CD4-positive, alpha-beta T cell treated with Interferon alpha-2 for 1 hour (primary cell): ENCODE measurements around the gene PRIM1.
A peak's percentile ranks its signal among the peaks of the same experiment; 100 is the strongest.
"Not testable (repeated sequence)": the region's sequence is repeated elsewhere in the genome, so short reads cannot be mapped to it uniquely, and the experiment has no call there.

Experiments
- DNase-seq, 2 donors: peaks; one replicate each; pipeline ENCODE4 v3.0.0-alpha.2; 2020 to 2022

Gene PRIM1

DNA sequence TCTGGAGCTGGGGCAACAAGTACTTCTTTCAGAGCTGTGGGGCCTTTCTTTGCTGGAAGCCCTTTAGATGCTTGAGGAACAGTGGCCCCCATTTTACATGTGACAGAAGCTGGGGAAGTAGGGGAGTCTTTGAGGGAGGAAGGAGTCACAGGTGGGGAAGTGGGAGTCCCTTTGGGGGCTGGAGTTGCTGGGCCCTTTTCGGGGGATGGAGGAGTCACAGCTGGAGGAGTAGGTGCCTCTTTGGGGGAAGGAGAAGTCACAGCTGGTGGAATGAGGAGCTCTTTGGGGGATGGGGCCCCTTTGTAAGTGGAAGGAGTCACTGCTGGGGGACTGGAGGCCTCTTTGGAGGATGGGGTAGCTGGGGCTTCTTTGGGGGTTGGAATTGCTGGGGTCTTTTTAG is 35.7 kb downstream of the PRIM1 start:
- DNase-seq = no peak

DNA sequence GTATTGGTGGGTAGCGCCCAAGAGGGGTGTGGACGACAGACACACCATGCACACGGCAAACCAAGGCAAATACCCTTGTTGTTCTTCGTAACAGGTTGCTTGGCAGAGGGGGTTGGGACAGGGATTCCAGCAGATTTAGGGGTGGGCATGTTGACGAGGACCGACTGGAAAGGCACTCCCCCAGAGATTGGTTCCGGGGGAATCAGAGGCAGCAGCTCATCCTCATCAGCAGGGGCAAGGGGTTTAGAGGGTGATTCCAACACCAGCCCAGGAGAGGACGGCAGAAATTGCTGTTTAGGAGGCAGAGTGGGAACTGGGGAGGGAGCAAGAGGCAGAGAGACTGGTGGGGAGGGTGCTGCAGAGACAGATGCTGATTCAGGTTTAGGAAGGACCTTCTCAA is 36.3 kb downstream of the PRIM1 start:
- no peak for DNase-seq

DNA sequence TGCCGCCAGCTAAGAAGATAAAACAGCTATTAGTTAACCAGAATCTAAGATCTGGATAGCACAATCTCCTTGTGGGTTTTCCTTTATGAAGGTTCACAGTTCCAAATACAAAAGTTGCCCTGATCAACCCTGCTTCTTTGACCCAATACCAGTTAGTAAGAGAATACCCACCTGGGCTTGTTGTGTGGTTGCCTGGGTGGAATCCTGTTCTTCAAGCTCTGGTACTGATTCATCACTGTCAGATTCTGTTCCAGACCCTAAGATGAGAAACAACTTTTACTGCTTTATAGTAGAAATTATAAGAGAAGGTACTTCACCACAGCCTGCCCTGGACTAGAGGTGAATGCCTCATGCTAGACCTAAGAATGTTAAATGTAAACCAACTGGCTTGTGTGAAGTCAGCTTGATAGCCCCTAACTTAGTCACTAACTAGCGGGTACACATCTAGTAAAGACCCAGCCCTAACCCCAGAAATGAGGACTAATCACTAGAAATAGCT is 37.6 kb downstream of the PRIM1 start:
- no peak for DNase-seq

DNA sequence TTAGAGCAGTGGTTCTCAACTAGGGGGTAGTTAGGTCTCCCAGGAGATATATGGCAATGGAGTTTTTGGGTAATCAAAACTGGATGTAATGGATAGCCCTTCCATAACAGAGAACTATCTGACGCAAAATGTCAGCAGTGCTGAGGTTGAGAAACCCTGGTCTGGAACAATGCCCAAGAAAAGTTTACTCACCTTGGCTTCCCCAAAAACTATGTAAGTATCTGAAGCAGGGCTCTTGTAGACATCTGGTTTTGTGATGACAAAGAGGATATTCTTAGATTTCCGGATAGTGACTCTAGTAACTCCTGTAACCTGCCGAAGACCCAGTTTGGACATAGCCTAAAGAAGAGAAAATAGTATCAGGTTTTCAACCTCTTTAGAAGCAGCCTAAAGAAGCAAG is 38.8 kb downstream of the PRIM1 start:
- no peak for DNase-seq

DNA sequence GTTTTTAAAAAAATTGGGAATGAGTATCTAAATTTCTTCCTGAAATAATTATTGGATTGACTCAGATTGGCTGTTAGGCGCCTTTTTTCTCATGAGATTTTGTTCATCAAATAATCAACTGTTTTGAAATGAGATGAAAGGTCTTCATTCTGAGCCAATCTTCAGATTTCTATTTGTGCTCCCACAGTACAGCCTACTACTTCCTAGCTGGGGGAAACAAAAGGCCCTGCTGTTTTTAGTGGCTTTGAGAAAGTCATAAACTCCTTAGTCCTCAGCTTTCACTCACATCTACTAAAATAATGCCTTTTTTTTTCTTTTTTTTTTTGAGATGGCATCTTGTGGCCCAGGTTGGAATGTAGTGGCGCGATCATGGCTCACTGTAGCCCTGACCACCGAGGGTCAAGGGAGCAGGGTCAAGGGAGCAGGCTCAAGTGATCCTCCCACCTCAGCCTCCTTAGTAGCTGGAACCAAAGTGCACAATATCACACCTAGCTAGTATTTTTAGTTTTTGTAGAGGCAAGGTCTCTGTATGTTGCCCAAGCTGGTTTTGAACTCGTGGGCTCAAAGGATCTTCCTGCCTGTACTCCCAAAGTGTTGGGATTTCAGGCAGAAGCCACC is 42.3 kb downstream of the PRIM1 start:
- DNase-seq = no peak

DNA sequence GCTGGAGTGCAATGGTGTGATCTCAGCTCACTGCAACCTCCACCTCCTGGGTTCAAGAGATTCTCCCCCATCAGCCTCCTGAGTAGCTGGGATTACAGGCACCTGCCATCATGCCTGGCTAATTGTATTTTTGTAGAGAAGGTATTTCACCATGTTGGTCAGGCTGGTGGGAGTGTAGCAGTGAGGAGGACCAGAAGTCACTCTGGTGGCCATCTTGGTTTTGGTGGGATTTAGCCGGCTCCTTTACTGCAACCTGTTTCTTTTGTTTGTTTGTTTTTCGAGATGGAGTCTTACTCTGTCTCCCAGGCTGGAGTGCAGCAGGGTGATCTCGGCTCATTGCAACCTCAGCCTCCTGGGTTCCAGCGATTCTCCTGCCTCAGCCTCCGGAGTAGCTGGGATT is 47.6 kb downstream of the PRIM1 start:
- not testable (repeated sequence) for DNase-seq

DNA sequence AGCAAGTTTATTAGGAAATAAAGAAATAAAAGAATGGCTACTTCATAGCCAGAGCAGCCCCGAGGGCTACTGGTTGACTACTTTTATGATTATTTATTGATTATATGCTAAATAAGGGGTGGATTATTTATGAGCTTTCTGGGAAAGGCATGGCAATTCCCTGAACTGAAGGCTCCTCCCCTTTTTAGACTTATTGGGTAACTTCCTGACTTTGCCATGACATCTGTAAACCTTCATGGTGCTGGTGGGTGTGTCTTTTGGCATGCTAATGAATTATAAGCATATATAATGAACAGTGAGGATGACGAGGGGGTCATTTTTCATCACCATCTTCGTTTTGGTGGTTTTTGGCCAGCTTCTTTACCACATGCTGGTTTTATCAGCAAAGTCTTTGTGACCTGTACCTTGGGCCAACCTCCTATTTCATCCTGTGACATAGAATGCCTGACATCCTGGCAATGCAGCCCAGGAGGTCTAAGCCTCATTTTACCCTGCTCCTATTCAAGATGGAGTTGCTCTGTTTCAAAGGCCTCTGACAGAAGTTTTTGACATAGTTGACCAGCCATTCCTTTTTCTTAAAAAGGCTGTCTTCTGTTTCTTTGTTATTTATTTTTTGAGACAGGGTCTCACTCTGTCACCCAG is 53.0 kb downstream of the PRIM1 start:
- DNase-seq = no peak

DNA sequence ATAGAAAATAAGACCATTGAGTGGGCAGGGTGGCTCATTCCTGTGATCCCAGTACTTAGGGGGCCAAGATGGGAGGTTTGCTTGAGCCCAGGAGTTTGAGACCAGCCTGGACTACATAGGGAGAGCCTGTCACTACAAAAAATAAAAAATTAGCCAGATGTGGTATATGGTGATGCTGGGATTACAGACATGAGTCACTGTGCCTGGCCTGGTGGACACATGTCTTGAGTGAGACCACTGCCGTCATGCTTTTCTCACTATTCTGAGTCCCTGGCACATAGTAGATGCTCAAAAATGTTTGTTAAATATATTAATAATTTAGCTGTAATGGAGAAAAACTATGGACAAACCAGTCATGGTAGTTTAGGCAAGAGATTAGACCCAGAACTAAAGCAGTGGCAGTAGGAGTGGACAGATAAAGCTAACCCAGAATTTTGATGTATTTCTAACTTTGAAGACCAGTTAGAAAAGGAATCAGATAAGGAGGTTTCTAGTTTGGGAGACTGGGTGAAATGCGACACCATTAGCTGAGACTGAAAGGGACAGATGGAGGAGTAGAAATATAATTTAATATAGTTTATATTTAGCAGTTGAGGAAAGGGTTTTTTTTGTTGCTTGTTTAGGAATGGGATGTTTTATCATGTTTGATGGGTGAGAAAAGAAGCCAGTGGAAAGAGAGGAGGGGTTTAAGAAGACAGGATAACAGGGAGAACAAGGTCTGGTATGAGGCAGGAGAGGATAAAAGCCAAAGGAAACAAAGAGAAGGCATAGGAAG is 56.6 kb downstream of the PRIM1 start:
- no peak for DNase-seq

DNA sequence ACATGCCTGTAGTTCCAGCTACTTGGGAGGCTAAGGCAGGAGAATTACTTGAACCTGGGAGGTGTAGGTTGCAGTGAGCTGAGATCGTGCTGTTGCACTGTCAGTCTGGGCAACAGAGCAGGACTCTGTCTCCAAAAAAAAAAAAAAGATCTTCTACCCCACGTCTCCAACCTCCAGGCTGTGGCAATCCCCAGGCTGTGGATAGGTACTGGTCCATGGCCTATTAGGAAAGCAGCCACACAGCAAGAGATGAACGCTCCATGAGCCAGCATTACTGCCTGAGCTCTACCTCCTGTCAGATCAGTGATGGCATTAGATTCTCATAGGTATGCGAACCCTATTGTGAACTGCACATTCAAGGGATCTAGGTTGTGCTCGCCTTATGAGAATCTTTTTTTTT is 58.0 kb downstream of the PRIM1 start:
- DNase-seq = no peak

DNA sequence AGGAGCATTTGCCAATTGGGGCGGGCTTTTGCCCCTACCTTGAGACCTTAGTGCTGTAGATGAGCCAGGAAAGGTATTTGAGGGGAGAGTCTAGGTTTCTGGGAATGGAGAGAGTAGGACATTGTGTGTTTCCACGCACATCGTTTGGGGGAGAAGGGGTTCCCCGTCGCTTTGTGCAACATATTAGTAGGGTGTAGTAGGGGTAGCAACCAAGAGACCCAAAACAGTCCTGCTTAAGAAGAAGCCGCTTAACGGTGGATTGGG is 63.3 kb downstream of the PRIM1 start:
- DNase-seq = no peak

DNA sequence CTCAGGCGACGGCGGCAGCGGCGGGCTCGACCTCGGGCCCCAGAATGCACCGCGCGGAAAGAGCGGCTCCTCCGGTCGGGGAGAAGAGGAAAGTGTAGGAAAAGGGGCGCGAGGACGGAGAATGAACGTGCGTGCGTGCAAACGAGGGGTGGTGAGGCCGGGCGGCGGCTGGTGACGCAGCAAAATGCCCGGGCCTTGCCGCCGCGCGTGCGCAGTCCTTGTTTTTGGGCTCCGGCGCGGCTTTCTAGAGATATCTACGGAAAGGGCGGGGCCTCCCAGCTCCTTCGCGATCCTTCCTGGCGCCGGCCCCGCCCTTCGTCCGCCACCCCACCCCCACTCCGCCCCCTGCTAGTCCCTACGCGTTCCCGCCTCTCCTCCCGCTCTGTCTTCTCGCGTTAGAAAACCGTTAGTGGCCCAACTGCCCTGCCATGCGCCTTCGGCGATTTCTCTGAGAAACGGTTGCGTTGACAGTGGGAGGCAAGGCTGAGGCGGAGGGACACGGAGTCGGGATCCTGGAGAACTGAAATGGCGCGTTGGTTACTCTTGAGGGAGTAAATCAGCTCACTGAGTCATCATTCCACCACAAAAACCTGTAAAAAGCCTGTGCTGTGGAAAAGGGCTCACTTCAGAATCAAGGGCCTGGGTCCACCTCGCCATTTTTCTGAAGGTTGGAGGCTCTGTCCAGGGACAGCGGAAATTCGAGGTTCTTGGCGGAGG is 63.8 kb downstream of the PRIM1 start, which contains the start of gene PTGES3:
Gene PTGES3, minus strand, starts transcription at position 156 of the 717 bp plus-strand sequence. CDS start 285 bp downstream, outside the sequence.
- peak; percentile 98 for DNase-seq

DNA sequence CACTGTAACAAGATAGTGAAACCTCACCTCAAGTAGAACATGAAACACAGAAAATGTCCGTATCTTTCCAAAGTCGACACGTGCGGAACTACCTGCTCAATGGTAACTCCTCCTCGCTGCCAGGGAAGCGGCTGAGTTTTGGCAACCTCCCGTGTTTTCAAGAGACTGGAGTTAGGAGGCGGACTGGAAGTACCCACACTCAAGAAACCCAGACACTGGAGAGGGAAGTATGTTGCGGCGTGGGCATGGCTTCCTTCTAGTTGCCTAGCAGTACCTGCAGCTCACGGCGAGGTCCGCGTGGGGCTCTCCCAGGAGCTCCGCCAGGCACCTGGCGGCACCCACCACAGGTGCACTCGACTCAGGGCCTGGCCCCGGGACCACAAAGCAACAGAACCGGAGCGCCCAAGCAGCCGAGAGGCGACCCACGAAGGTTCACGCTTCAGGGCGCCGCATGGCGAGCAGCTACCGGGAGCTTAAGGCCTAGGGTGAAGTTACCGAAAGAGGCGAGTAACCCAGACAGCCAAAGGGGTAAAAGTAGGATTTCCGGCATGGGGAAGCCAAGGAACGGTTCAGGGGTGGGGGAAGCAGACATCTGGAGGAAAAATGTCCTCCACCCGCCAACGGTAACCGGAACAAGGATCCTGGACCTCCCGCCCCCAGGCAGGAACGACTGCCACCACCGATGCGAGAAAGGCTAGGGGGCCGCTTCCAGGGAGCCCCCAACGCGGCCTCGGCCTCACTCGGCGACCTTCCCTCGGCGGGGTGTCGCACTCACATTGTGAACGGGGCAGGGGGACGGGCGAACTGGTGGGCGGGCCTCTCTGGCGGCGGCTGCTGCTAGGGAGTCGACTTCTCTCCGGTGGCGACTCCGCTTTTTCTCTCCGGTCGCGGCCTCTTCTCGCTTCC is 64.6 kb downstream of the PRIM1 start:
- peak; percentile 61 to 70 for DNase-seq

DNA sequence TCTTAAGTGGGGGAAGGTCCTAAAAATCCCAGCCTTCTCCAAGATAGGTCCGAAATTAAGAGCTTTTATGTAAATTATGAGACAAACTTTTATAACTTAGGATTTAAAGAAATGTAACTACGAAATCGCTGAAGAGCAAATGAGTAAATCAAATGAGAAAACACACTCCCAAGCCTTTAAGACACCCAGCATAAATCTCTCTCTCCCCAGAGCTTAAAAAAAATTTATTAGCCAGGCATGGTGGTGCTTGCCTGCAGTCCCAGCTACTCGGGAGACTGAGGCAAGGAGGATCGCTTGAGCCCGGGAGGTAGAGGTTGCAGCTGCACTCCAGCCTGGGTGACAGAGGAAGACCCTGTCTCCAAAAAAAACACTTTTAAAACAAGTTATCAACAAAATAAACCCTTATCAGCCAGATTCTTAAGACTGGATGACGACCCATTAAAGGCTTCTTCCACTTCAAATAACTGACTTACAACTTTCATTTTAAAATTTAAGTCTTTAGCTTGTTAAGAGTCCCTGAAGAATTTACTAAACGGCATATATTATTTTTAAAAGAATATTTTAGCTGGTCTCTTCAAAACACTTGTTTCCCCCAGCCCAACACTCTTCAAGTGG is 67.3 kb downstream of the PRIM1 start:
- DNase-seq = peak in 1 of 2 donors; percentile 28

DNA sequence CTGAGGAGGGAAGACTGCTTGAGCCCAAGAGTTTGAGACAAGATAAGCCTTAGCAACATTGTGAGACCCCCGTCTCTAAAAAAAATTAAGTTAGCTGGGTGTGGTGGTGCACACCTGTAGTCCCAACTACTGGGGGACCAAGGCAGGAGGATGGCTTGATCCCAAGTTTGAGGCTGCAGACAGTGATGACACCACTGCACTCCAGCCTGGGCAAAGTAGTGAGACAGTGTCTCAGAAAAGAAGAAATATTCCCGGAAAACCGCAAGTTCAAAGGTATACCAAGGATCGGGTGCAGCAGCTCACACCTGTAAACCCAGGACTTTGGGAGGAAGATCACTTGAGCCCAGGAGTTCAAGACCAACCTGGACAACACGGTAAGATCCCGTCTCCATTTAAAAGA is 69.8 kb downstream of the PRIM1 start:
- DNase-seq = no peak
